ENCODE data around the gene OSBPL7. TPM values are rescaled to one million over a fixed set of nuclear protein-coding genes. Genes with fewer than 3 reads are reported as not detected.

OSBPL7 gene
- total and polyA plus RNA-seq, 2 donors (not counting 3 experiments of a cell fraction or from before 2014, with no cell fraction given) = 16.2 to 29.1 TPM

- POLR2A ChIA-PET = interaction anchor here (1.2 kb wide), 2 partner anchors 9 to 10 kb away, joined by 3 to 5 read pairs; partner anchors contain the start of gene OSBPL7
- dilution Hi-C loops (cut with MboI; ENCODE audit: extremely low pct_ligation_motif_present, low sequenced_read_pairs) = no loop called here
- no peak for TF ChIP-seq EZH2 (IDR thresholded peaks at IDR 0.05; ENCODE audit: borderline replicate concordance, low read depth, low read length, severe bottlenecking)
- TF ChIP-seq CTCF (IDR thresholded peaks at IDR 0.05; ENCODE audit: extremely low read depth in 1 of 2, insufficient read depth in 1 of 2, low read depth in 1 of 2, low read length in 2 of 2) = no peak
- TF ChIP-seq POLR2AphosphoS5 (IDR thresholded peaks at IDR 0.05; ENCODE audit: insufficient read depth, low read depth, low read length) = no peak
- TF ChIP-seq FOS (IDR thresholded peaks at IDR 0.05; ENCODE audit: borderline replicate concordance, insufficient read depth, low read length) = no peak
- BruUV-seq (replicated peaks) = no TSS peak
- intact Hi-C loops (cut with micrococcal nuclease) = loop anchor here (1.0 to 2.0 kb wide), 2 partner anchors 9 to 54 kb away; partner anchors contain the start of gene OSBPL7
- H3K9me1 ChIP-seq (replicated peaks; ENCODE audit: control insufficient read depth, extremely low read depth, insufficient read depth, low read length) = no peaks in the 10 kb centered on the region
- no peak overlapping the region for H2AFZ ChIP-seq (ENCODE audit: low read depth, low read length)
- peaks cover 7 to 15% of the 10 kb centered on the region in 2 experiments for H3K36me3 ChIP-seq (ENCODE audit: control insufficient read depth in 2 of 2, extremely low read depth in 1 of 2, insufficient read depth in 2 of 2, low read length in 2 of 2)
- CTCF ChIA-PET = interaction anchor here (1.4 to 1.7 kb wide), 2 partner anchors 53 to 166 kb away, joined by 3 to 4 read pairs; no protein-coding TSS in a partner anchor
- H3K79me2 ChIP-seq (ENCODE audit: control insufficient read depth, insufficient read depth, low read length) = peaks cover 14% of the 10 kb centered on the region
- no peaks in the 10 kb centered on the region for H3K27me3 ChIP-seq (ENCODE audit: control insufficient read depth in 2 of 2, insufficient read depth in 2 of 2, low read length in 2 of 2)
- FAIRE-seq (peak; percentile 64), DNase-seq (ENCODE audit: low read depth, low spot score) (no peak)
- H3K4me3 ChIP-seq (replicated peaks in 1 of 3; ENCODE audit: insufficient read depth in 1 of 3, low read depth in 1 of 3, low read length in 3 of 3) = peak overlapping the region; percentile 58 to 78 (median 71)
- H4K20me1 ChIP-seq (replicated peaks; ENCODE audit: control insufficient read depth, extremely low read depth, insufficient read depth, low read length) = no peaks in the 10 kb centered on the region
- H3K9ac ChIP-seq (replicated peaks; ENCODE audit: extremely low read depth, insufficient read depth, low read length) = peak overlapping the region; percentile 74
- H3K27ac ChIP-seq (ENCODE audit: insufficient read depth, low read depth, low read length) = peak overlapping the region; percentile 45
- H3K4me1 ChIP-seq (ENCODE audit: control insufficient read depth, extremely low read depth, insufficient read depth, low read length) = peaks cover 28% of the 10 kb centered on the region
- peak overlapping the region; percentile 90 for H3K4me2 ChIP-seq (ENCODE audit: insufficient read depth, low read length)
- H3K9me3 ChIP-seq (replicated peaks; ENCODE audit: control insufficient read depth, insufficient read depth, low read length) = no peaks in the 10 kb centered on the region
These were observed 8.9 kb upstream of the OSBPL7 start for GRCh38 chr17:47830396-47831002.
